IPS-18a (cell line): ENCODE results near the gene CPED1.
"Not testable (repeated sequence)": the region's sequence is repeated elsewhere in the genome, so short reads cannot be mapped to it uniquely, and the experiment has no call there.

ENCODE experiments used
- H3K27ac ChIP-seq: one replicate; pipeline ENCODE4 v1.5.1; 2013; ENCODE audit warnings: low read length
- H3K27me3 ChIP-seq: one replicate; pipeline ENCODE4 v1.6.1; 2013; ENCODE audit warnings: mild to moderate bottlenecking, low read length; ENCODE audit not compliant: control insufficient read depth, insufficient read depth
- H3K36me3 ChIP-seq: one replicate; pipeline ENCODE4 v1.6.1; 2013; ENCODE audit warnings: low read depth, low read length; ENCODE audit not compliant: control insufficient read depth
- H3K4me1 ChIP-seq: one replicate; pipeline ENCODE4 v1.6.1; 2013; ENCODE audit warnings: low read depth, low read length; ENCODE audit not compliant: control insufficient read depth
- H3K4me3 ChIP-seq: one replicate; pipeline ENCODE4 v1.5.1; 2013; ENCODE audit warnings: low read length
- H3K9ac ChIP-seq: one replicate; pipeline ENCODE4 v1.6.1; 2013; ENCODE audit warnings: mild to moderate bottlenecking, low read length, moderate library complexity
- H3K9me3 ChIP-seq: one replicate; pipeline ENCODE4 v1.6.1; 2013; ENCODE audit warnings: low read depth, low read length; ENCODE audit not compliant: control insufficient read depth

The CPED1 gene

DNA sequence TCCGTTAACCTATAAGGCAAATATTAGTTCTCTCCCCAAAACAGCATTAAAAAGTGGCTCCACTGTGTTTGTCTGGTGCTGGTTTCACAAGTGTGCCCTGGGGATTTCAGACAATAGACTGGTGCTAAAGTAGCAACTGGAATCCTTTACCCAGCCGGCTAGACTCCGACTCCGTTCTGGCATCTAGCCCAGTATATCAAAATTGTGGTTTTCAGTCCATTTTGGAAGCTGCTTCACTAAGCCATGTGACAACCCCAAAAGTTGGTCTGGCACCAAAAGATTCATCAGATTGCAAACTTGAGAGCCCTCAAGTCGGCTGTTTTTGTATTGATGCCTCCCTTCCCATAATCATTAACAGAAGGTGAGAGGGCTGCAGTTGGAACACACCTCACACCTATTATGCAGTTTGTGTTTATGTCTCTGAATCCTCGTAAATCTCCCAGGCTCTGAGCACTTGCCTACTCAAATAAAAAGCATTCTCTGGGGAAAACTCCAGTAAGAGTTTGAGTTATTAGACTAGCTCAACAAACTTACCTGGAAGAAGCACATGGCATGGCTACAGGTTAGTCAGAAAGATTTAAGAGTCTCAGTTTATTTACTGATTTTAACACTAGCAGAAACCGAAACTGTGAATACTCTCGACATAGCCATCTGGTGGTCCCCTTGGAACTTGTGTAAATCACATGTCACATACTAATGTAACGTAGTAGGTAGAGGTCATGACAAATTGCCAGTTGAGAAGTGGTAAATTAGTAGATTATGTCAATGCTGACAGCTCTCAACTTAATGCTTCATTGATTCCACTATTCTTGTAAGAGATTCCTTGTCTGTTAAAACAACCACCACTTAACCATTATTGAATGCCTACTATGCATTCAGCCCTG, 325.5 kb downstream of the CPED1 start:
- no peaks in the 10 kb centered on the region for H3K27me3 ChIP-seq
- H3K4me3 ChIP-seq = no peak overlapping the region
- H3K9me3 ChIP-seq = no peaks in the 10 kb centered on the region
- H3K27ac ChIP-seq = no peak overlapping the region
- H3K36me3 ChIP-seq = no peaks in the 10 kb centered on the region
- no peak overlapping the region for H3K9ac ChIP-seq
- no peaks in the 10 kb centered on the region for H3K4me1 ChIP-seq

DNA sequence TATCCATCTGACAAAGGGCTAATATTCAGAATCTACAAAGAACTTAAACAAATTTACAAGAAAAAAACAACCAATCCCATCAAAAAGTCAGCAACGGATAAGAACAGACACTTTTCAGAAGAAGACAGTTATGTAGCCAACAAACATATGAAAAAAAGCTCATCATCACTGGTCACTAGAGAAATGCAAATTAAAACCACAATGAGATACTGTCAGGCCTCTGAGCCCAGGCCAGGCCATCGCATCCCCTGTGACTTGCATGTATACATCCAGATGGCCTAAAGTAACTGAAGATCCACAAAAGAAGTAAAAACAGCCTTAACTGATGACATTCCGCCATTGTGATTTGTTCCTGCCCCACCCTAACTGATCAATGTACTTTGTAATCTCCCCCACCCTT, 326.7 kb downstream of the CPED1 start:
- not testable (repeated sequence) for H3K27ac ChIP-seq, H3K9ac ChIP-seq, H3K36me3 ChIP-seq, H3K9me3 ChIP-seq, H3K4me3 ChIP-seq, H3K27me3 ChIP-seq, H3K4me1 ChIP-seq

DNA sequence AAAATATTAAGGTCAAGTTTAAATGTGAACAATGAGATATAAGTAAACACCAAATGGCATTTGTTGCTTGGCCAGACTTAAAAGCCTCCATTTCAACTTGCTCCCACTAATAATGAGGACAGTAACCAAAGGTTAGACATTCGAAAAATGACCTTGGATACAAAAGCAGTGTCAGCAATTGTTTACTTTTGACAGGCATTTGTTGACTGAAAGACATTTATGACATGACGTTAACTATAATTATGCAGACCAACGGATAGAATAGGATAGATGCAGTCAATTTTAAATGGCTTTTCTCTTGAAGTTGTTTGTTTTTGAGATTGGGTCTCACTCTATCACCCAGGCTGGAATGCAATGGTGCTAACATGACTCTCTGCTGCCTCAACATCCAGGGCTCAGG, 333.9 kb downstream of the CPED1 start:
- no peaks in the 10 kb centered on the region for H3K9me3 ChIP-seq
- no peaks in the 10 kb centered on the region for H3K4me1 ChIP-seq
- no peak overlapping the region for H3K27ac ChIP-seq
- no peak overlapping the region for H3K4me3 ChIP-seq
- H3K36me3 ChIP-seq = no peaks in the 10 kb centered on the region
- H3K9ac ChIP-seq = no peak overlapping the region
- no peaks in the 10 kb centered on the region for H3K27me3 ChIP-seq

DNA sequence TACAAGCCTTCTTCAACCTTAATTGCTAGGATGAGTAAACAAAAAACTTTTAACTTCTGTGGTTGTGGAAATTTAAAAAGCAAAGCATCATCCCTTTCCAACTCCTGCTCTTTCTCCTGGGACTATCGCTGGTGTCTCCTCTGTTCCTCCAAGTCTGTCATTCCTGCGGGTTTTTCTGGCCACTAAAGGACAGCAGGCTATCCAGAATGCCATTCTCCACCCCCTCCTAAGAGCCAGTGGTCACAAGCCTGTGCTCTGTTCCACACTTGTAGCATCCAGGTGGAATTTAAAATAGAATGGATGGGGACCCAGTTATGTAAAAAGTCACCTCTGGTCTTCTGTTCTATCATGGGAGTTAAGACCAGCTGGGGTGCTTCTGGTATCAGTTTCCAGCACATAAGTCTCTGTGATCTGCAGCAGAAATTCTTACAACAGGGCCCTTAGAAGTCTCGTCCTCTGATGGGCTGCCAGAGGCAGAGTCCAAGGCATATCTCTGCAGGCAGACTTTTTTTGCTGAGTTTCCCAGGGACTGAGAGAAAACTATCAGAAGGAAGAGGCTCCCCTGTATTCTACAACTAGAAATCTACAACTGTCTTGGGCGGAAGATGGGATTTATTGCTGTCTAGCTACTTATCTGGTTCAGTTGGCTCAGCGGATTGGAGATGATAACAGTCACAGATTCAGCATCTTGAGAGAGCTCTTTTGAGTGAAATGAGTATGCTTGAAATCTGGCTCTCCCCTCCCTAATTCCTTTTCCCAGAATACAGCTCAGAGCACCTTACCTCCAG, 335.2 kb downstream of the CPED1 start:
- no peaks in the 10 kb centered on the region for H3K4me1 ChIP-seq
- no peak overlapping the region for H3K9ac ChIP-seq
- no peaks in the 10 kb centered on the region for H3K36me3 ChIP-seq
- peaks cover 10% of the 10 kb centered on the region for H3K27me3 ChIP-seq
- H3K9me3 ChIP-seq = no peaks in the 10 kb centered on the region
- H3K4me3 ChIP-seq = no peak overlapping the region
- no peak overlapping the region for H3K27ac ChIP-seq

DNA sequence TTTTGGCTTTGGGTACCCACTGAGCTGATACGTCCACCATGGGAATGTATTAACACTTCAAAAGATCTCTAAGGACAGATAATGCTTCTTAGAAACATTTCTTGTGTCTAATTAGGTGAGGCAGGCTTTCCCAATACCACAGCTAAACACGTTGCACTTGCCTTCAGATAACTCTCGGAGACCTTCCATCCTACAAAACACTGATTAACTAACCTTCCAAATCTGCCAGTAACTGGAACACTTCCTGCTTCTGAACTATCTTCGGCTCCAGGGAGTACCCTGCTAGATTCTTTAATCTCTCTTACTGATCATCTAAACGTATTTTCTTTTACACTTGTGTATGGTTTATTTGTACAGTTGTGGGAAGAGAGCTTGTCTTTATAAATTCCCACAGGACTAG, 339.2 kb downstream of the CPED1 start:
- no peak overlapping the region for H3K27ac ChIP-seq
- H3K9me3 ChIP-seq = no peaks in the 10 kb centered on the region
- no peaks in the 10 kb centered on the region for H3K36me3 ChIP-seq
- no peak overlapping the region for H3K9ac ChIP-seq
- H3K4me1 ChIP-seq = no peaks in the 10 kb centered on the region
- peaks cover 47% of the 10 kb centered on the region for H3K27me3 ChIP-seq
- H3K4me3 ChIP-seq = no peak overlapping the region

DNA sequence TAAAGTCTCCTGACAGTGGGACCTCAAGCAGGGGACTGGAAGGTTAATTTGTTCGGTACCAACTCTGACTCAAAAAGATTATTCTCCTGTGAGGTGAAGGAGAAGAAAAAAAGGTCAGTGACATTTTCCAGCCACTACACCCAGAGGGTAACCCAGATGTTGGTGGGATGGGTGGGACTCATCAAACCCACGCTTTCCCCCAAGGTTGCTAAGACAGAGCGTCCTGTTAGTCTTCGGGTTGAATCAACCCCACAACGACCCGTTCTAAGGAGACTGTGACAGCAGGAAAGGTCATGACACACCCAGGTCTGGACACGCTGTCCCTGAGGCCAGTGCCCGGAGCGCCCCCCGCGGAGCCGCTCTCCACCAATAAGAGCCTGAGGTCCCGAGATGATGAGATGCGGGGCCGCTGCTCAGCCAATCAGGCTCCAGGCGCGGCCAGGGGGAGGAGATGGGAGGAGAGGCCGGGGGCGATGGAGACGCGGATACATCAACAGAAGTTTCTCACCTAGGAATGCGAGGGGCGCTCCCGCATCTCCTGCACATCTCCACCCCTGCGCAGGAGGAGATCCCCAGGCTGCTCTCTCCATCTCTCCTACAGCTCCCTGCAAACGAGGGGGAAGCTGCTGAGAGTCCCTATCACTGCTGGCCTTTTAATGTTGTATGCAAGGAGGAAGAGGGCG, 340.1 kb downstream of the CPED1 start, which contains the start of gene WNT16:
Gene WNT16, plus strand, starts transcription at position 493 of the 683 bp plus-strand sequence. CDS start 293 bp downstream, outside the sequence.
- Histone ChIP-seq H3K9ac (no peak within 1 kb of the TSS), H3K4me3 (peak within 1 kb of the TSS; percentile 65)

DNA sequence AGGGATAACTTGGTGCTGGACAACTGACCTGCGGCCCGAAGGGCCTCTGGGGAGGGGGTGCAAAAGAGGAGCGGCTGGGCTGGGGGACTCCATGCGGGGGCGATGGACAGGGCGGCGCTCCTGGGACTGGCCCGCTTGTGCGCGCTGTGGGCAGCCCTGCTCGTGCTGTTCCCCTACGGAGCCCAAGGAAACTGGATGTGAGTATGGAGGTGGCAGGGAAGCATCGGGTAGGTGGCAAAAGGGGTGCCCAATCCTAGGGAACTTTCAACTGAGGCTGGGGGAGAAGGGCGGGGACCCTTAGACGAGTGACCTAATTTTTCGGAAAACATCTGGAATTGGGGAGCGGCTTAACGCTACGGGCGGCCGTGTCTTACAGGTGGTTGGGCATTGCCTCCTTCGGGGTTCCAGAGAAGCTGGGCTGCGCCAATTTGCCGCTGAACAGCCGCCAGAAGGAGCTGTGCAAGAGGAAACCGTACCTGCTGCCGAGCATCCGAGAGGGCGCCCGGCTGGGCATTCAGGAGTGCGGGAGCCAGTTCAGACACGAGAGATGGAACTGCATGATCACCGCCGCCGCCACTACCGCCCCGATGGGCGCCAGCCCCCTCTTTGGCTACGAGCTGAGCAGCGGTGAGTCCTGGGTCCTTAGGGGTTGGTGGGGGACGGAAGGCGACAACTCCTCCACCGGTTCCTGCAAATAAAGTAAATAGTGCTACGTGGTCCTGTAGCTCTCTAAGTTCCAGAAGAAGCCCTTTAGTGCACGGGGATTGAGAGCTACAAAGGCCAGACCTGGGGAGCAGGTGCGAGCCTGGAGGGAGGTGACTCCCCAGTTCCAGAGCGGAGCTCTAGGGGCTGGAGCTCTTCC, 340.9 kb downstream of the CPED1 start:
- Histone ChIP-seq H3K4me1 (no peaks in the 10 kb centered on the region), H3K27ac (no peak overlapping the region), H3K36me3 (no peaks in the 10 kb centered on the region), H3K27me3 (peaks cover 47% of the 10 kb centered on the region), H3K9ac (no peak overlapping the region), H3K4me3 (peak overlapping the region; percentile 65), H3K9me3 (no peaks in the 10 kb centered on the region)

More for the DNA sequence above, 340.1 kb downstream of the CPED1 start, which contains the start of gene WNT16:
- peaks cover 47% of the 10 kb centered on the region for H3K27me3 ChIP-seq
- H3K27ac ChIP-seq = no peak within 1 kb of the TSS
- no peaks in the 10 kb centered on the region for H3K4me1 ChIP-seq
- H3K9me3 ChIP-seq = no peaks in the 10 kb centered on the region
- H3K36me3 ChIP-seq = no peaks in the 10 kb centered on the region

DNA sequence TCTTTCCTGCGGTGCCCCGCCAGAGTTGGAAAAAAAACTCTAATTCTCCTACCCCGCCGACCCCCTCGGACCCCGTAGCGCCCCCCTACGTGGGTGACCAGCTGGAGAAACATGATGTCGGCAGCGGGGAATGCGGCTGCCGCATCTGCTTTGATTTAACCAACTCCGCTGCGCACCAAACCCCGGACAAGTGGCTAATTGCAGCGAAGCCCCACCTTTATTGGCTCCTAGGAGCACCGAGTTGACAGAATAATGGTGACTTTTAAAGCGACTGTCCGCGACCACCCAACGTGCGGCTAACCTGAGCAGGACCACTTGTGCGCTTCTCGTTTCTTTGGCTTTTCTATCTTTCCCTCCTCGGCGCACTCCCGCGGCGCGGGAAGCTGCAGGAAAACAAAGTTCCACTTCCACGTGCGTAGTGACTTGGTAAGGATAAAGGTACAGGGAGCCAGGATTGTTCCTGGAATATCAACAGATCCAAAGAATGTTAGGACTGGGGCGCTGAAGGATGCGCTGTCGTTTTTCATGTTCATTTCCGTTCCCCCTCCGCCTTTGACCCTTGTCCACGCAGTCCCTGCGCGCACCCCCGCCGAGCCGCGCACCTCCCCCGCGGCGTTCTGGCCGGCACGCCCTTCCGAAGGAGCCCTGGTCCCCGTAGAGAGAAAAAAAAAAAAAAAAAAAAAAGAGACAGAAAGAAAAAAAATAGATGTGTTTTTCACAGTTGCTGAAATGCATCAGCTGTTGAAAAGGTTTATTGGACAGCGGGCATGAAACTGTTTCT, 341.7 kb downstream of the CPED1 start:
- H3K4me1 ChIP-seq = no peaks in the 10 kb centered on the region
- H3K36me3 ChIP-seq = no peaks in the 10 kb centered on the region
- no peak overlapping the region for H3K27ac ChIP-seq
- H3K9ac ChIP-seq = no peak overlapping the region
- peak overlapping the region; percentile 65 for H3K4me3 ChIP-seq
- peaks cover 47% of the 10 kb centered on the region for H3K27me3 ChIP-seq
- H3K9me3 ChIP-seq = no peaks in the 10 kb centered on the region

DNA sequence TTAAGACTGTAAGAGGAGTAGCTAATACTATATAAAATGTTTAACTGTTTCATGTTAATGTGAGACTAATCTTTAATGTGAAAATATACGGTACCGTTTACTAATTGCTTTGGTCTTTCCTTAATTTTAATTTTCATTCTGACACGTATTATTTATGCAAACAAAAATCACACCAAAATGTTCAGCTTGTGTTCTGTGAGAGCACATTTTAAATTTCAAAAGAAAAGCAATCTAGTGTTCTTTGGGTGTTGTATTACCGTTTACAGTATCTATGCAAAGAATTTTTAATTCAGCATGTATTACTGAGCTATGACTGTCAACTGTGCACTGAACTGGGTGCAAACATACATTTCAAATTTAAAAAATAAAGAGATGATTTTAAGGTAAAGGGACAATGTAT, 342.5 kb downstream of the CPED1 start:
- H3K4me1 ChIP-seq = no peaks in the 10 kb centered on the region
- H3K4me3 ChIP-seq = peak overlapping the region; percentile 65
- H3K9ac ChIP-seq = no peak overlapping the region
- H3K9me3 ChIP-seq = no peaks in the 10 kb centered on the region
- no peak overlapping the region for H3K27ac ChIP-seq
- H3K36me3 ChIP-seq = no peaks in the 10 kb centered on the region
- H3K27me3 ChIP-seq = peaks cover 47% of the 10 kb centered on the region

DNA sequence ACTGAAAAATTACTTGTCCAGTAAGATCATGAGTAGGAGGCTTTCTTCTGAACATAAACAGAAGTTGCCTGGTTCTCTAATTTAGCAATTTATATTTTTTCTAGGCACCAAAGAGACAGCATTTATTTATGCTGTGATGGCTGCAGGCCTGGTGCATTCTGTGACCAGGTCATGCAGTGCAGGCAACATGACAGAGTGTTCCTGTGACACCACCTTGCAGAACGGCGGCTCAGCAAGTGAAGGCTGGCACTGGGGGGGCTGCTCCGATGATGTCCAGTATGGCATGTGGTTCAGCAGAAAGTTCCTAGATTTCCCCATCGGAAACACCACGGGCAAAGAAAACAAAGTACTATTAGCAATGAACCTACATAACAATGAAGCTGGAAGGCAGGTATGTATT, 343.1 kb downstream of the CPED1 start:
- Histone ChIP-seq H3K36me3 (no peaks in the 10 kb centered on the region), H3K9me3 (no peaks in the 10 kb centered on the region), H3K27me3 (peaks cover 47% of the 10 kb centered on the region), H3K27ac (no peak overlapping the region), H3K9ac (no peak overlapping the region), H3K4me1 (no peaks in the 10 kb centered on the region), H3K4me3 (no peak overlapping the region)
